K562 (cell line): ENCODE data around the gene PPP1R14B. TPM values are rescaled to one million over a fixed set of nuclear protein-coding genes. Genes with fewer than 3 reads are reported as not detected.
A peak's percentile ranks its signal among the peaks of the same experiment; 100 is the strongest.

ENCODE experiments used
- ARID1B ChIP-seq: fragments of 450-650 bp; IDR thresholded peaks from 2 replicates; pipeline ENCODE4 v1.6.1; 2016; ENCODE audit warnings: antibody characterized with exemption, mild to moderate bottlenecking, inconsistent platforms
- CREBBP ChIP-seq: IDR thresholded peaks from one replicate; pipeline ENCODE4 v1.6.1; 2012; ENCODE audit warnings: low read depth, mild to moderate bottlenecking, control low read depth, inconsistent platforms, low read length
- CREM ChIP-seq: IDR thresholded peaks from 2 replicates; pipeline ENCODE4 v1.6.1; 2014; ENCODE audit warnings: antibody characterized with exemption, low read depth
- HDAC1 ChIP-seq, 2 experiments: fragments of 450-650 bp; IDR thresholded peaks; 2 replicates each; pipeline ENCODE4 v1.6.1; 2016 to 2017; ENCODE audit warnings: inconsistent platforms in 1 of 2, mild to moderate bottlenecking in 1 of 2, moderate library complexity in 1 of 2
- KLF6 ChIP-seq: fragments of 250-450 bp; sonication (Bioruptor Pico); IDR thresholded peaks from 2 replicates; pipeline ENCODE4 v1.4.0; 2020; ENCODE audit warnings: mild to moderate bottlenecking, moderate library complexity, borderline replicate concordance
- MITF ChIP-seq: IDR thresholded peaks from 2 replicates; pipeline ENCODE4 v1.6.1; 2014; ENCODE audit warnings: antibody characterized with exemption
- POLR2A ChIP-seq: fragments of 450-650 bp; conservative IDR thresholded peaks from 2 replicates; pipeline ENCODE4 v1.6.1; 2016
- ZBTB8A ChIP-seq: fragments of 450-650 bp; IDR thresholded peaks from 2 replicates; pipeline ENCODE4 v1.6.1; 2018; ENCODE audit warnings: mild to moderate bottlenecking, moderate library complexity; ENCODE audit not compliant: partially characterized antibody
- ZNF318 ChIP-seq, 2 experiments: fragments of 450-650 bp; IDR thresholded peaks; 2 replicates each; pipeline ENCODE4 v1.6.1; 2016; ENCODE audit warnings: mild to moderate bottlenecking in 2 of 2, borderline replicate concordance in 1 of 2, low read depth in 1 of 2, moderate library complexity in 1 of 2
- ZNF655 ChIP-seq: fragments of 250-450 bp; sonication (Bioruptor Pico); IDR thresholded peaks from 2 replicates; pipeline ENCODE4 v1.5.0; 2021
- ZNF785 ChIP-seq: fragments of 250-450 bp; sonication (Bioruptor Pico); IDR thresholded peaks from 2 replicates; pipeline ENCODE4 v1.4.0; 2020; ENCODE audit warnings: mild to moderate bottlenecking
- ZSCAN32 ChIP-seq: fragments of 450-650 bp; formaldehyde crosslinking; IDR thresholded peaks from 2 replicates; pipeline ENCODE4 v1.4.0; 2020; ENCODE audit warnings: mild to moderate bottlenecking, moderate library complexity
- polyA plus RNA-seq, 8 experiments: library from polyadenylated mRNA; depleted of rRNA in 4 of 8; stranded (reverse) in 5 of 8; unstranded in 3 of 8; fragments of >200 nt; fragmentation: Nextera tagmentation in 2 of 8; fragmentation: Illumina TruSeq in 1 of 8; extraction: Ambion mirVana in 2 of 8; extraction: Trizol in 1 of 8; gene quantifications; 2 replicates each; pipeline versions ENCODE4 v1.2.1 to v1.2.3, GENCODE V29; 2011 to 2014; ENCODE audit warnings: inconsistent platforms in 1 of 8, missing spikeins in 1 of 8
- total RNA-seq, 7 experiments: library from RNA; depleted of rRNA in 6 of 7; stranded (reverse); fragments of >200 nt in 6 of 7; fragmentation: Illumina TruSeq in 2 of 7; extraction: Trizol in 2 of 7; gene quantifications; 2 replicates each; pipeline versions ENCODE4 v1.2.1 to v1.2.3, GENCODE V29; 2011 to 2021; ENCODE audit warnings: low replicate concordance in 1 of 7
- TF ChIP-seq, protein P1 (sequence below): fragments of 250-450 bp; sonication (Bioruptor Pico); IDR thresholded peaks from 2 replicates; pipeline ENCODE4 v1.8.0; 2021; ENCODE audit warnings: moderate library complexity, mild to moderate bottlenecking, inconsistent platforms
- TF ChIP-seq, protein P2 (sequence below): fragments of 250-450 bp; sonication (Bioruptor Pico); IDR thresholded peaks from 2 replicates; pipeline ENCODE4 v1.8.0; 2021; ENCODE audit warnings: mild to moderate bottlenecking, moderate library complexity

Gene PPP1R14B
- total and polyA plus RNA-seq, 9 of the 15 experiments (the other 6 are each of a cell fraction or from before 2014, with no cell fraction given), result 7.7 to 566 (median 212) TPM

DNA sequence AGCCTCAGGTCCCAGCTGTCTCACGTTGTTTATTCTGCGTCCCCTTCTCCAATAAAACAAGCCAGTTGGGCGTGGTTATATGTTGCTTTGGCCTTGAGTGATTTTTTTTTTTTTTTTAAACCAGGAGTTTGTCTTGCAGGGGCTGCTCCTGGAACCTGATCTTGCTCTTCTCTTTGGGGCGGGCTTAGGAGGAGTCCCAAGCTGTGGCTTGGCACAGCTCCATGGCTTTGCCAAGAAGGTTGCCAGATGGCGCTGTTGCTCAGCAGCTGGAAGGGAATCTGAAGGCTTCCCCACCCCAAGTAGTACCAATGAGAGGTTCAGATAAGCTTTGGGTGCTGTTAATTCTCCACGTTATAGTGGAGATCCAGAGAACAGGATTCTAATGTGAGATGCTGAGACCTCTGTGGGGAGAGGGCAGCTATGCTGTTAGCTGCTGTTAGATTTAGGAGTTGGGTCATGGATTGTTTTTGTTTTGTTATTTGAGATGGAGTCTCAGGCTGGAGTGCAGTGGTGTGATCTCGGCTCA is 42.2 kb downstream of the PPP1R14B start (continued):
- no peak for TF ChIP-seq ZNF785
- TF ChIP-seq, protein P1, sequence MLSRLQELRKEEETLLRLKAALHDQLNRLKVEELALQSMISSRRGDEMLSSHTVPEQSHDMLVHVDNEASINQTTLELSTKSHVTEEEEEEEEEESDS (CRISPR knock-in tag), result no peak
- TF ChIP-seq ZNF655, result no peak
- peak; percentile 56; the same call in 1 of the 2 replicates for TF ChIP-seq POLR2A
- TF ChIP-seq HDAC1 (IDR thresholded peaks at IDR 0.05), result 0 out of 4 replicates have a peak, but pooled peaks of 1 of the 2 experiments have one; percentile 6
- no peak for TF ChIP-seq ZBTB8A
- TF ChIP-seq MITF, result no peak
- no peak for TF ChIP-seq ZSCAN32 (CRISPR knock-in tag)
- TF ChIP-seq, protein P2, sequence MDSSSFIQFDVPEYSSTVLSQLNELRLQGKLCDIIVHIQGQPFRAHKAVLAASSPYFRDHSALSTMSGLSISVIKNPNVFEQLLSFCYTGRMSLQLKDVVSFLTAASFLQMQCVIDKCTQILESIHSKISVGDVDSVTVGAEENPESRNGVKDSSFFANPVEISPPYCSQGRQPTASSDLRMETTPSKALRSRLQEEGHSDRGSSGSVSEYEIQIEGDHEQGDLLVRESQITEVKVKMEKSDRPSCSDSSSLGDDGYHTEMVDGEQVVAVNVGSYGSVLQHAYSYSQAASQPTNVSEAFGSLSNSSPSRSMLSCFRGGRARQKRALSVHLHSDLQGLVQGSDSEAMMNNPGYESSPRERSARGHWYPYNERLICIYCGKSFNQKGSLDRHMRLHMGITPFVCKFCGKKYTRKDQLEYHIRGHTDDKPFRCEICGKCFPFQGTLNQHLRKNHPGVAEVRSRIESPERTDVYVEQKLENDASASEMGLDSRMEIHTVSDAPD (CRISPR knock-in tag), result no peak
- TF ChIP-seq KLF6 (CRISPR knock-in tag), result no peak
- no peak for TF ChIP-seq CREBBP
- peak; percentile 40; the same call in 1 of the 2 replicates for TF ChIP-seq ARID1B
- 0 out of 2 replicates have a peak, but pooled peaks have one; percentile 26 for TF ChIP-seq CREM
- TF ChIP-seq ZNF318 (IDR thresholded peaks at IDR 0.05; ENCODE audit: borderline replicate concordance in 1 of 2, low read depth in 1 of 2), result no peak
